Calu3 (cell line): ENCODE measurements around the gene KLF6. TPM values are rescaled to one million over a fixed set of nuclear protein-coding genes. Genes with fewer than 3 reads are reported as not detected.

Experiments used
- BruUV-seq: library from RNA; stranded (reverse); fragments of 400-500 nt; replicated peaks from 2 replicates; lab custom pipeline; 2021; lab: Mats Ljungman, UMichigan
- CTCF ChIA-PET: fragments of 300-600 bp; sonication (Branson Sonifier 250); formaldehyde crosslinking; loops from one replicate; lab custom pipeline; 2022; ENCODE audit warnings: antibody characterized with exemption; lab: Charles Lee
- DNase-seq: peaks from one replicate; pipeline ENCODE4 v3.0.0; 2022
- H3K27ac Mint-ChIP-seq: one replicate; pipeline ENCODE4 v1.8.0; 2022; ENCODE audit warnings: mixed read lengths; ENCODE audit not compliant: unreplicated experiment
- H3K27me3 Mint-ChIP-seq: one replicate; pipeline ENCODE4 v1.8.0; 2022; ENCODE audit warnings: mixed read lengths; ENCODE audit not compliant: unreplicated experiment
- H3K36me3 Mint-ChIP-seq: one replicate; pipeline ENCODE4 v1.8.0; 2022; ENCODE audit warnings: mild to moderate bottlenecking, moderate library complexity, mixed read lengths; ENCODE audit not compliant: insufficient read depth, unreplicated experiment
- H3K4me1 Mint-ChIP-seq: one replicate; pipeline ENCODE4 v1.8.0; 2022; ENCODE audit warnings: mild to moderate bottlenecking, low read depth, mixed read lengths; ENCODE audit not compliant: unreplicated experiment
- H3K4me3 Mint-ChIP-seq: one replicate; pipeline ENCODE4 v1.8.0; 2022; ENCODE audit warnings: mild to moderate bottlenecking, low read depth, moderate library complexity, mixed read lengths; ENCODE audit not compliant: unreplicated experiment
- H3K9me3 Mint-ChIP-seq: one replicate; pipeline ENCODE4 v1.8.0; 2022; ENCODE audit warnings: low read depth, mixed read lengths; ENCODE audit not compliant: unreplicated experiment
- intact Hi-C: fragments of 100-400 bp; cut with micrococcal nuclease; formaldehyde crosslinking; loops from one replicate; pipeline ENCODE4 v1.10.0; 2022; ENCODE audit not compliant: unreplicated experiment
- total RNA-seq: library from RNA; stranded (reverse); gene quantifications from 2 replicates; pipeline ENCODE4 v1.2.3, GENCODE V29; 2022
- TF ChIP-seq, protein P1 (sequence below): fragments of 200-600 bp; IDR thresholded peaks from one replicate; pipeline ENCODE4 v1.8.0; 2022; ENCODE audit warnings: antibody characterized with exemption; ENCODE audit not compliant: unreplicated experiment

The KLF6 gene
- total RNA-seq, 1 experiment from 2014 or later: 140 TPM

- CTCF ChIA-PET: interaction anchor here (0.5 kb wide), 1 partner anchor 578 kb away, joined by 3 read pairs; the partner anchor contains the start of gene PITRM1
- Mint-ChIP-seq H3K4me3 (no peak overlapping the region), H3K27me3 (no peaks in the 10 kb centered on the region), H3K36me3 (peaks cover 6% of the 10 kb centered on the region), H3K27ac (no peak overlapping the region), H3K4me1 (peaks cover 7% of the 10 kb centered on the region), H3K9me3 (no peaks in the 10 kb centered on the region)
- intact Hi-C loops: loop anchor here (10.0 kb wide), 2 partner anchors 65 to 115 kb away; no protein-coding TSS in a partner anchor
- no TSS peak for BruUV-seq
- TF ChIP-seq, protein P1, sequence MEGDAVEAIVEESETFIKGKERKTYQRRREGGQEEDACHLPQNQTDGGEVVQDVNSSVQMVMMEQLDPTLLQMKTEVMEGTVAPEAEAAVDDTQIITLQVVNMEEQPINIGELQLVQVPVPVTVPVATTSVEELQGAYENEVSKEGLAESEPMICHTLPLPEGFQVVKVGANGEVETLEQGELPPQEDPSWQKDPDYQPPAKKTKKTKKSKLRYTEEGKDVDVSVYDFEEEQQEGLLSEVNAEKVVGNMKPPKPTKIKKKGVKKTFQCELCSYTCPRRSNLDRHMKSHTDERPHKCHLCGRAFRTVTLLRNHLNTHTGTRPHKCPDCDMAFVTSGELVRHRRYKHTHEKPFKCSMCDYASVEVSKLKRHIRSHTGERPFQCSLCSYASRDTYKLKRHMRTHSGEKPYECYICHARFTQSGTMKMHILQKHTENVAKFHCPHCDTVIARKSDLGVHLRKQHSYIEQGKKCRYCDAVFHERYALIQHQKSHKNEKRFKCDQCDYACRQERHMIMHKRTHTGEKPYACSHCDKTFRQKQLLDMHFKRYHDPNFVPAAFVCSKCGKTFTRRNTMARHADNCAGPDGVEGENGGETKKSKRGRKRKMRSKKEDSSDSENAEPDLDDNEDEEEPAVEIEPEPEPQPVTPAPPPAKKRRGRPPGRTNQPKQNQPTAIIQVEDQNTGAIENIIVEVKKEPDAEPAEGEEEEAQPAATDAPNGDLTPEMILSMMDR: no peak
- no peak for DNase-seq
Observed at GRCh38 chr10:3750006-3750816, 34.8 kb downstream of the KLF6 start.

DNA sequence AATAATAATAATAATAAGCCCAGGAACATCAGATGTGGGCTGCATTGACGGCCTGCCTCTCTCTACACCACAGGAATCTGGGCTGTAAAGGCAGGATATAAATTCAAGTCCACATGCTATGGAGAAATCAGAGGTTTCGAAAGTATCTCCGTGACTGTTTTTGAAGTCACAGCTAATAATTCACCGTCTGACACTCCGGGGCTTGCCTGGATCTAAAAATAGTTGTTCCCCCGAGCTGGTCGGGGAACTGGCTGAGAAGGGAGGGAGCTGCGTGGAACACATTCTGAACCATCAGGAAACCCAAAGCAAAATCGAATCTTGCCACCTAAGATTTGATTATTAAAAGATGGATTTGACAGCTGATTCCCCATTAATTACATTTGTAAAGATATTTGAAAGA lies 35.4 kb downstream of the KLF6 start:
- intact Hi-C loops: no loop called here
- H3K27ac Mint-ChIP-seq: no peak overlapping the region
- CTCF ChIA-PET: no interaction called here
- H3K9me3 Mint-ChIP-seq: no peaks in the 10 kb centered on the region
- H3K4me1 Mint-ChIP-seq: peaks cover under 1% of the 10 kb centered on the region
- TF ChIP-seq, protein P1: no peak
- no peak for DNase-seq
- no peaks in the 10 kb centered on the region for H3K36me3 Mint-ChIP-seq
- no TSS peak for BruUV-seq
- H3K27me3 Mint-ChIP-seq: no peaks in the 10 kb centered on the region
- H3K4me3 Mint-ChIP-seq: no peak overlapping the region

DNA sequence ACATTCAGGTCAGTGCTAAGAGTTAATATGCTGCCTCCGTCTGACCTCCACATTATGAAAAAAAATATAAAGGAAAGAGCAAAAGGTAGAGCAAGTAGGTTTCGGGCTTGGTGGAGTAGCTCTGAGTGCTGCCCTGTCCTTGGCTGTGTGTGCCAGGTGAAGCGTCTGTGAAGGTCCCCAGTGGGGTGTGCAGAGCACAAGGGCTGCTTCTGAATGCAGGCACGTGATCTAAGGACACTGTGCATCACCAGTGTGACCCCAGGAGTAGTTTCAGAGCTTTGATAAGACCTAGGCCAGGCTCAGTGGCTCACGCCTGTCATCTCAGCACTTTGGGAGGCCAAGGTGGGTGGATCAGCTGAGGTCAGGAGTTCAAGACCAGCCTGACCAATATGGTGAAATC lies 36.0 kb downstream of the KLF6 start:
- Mint-ChIP-seq H3K27me3 (no peaks in the 10 kb centered on the region), H3K4me1 (no peaks in the 10 kb centered on the region), H3K9me3 (no peaks in the 10 kb centered on the region), H3K27ac (no peak overlapping the region), H3K4me3 (no peak overlapping the region), H3K36me3 (no peaks in the 10 kb centered on the region)
- no peak for DNase-seq
- CTCF ChIA-PET: no interaction called here
- TF ChIP-seq, protein P1: no peak
- intact Hi-C loops: no loop called here
- BruUV-seq: no TSS peak

DNA sequence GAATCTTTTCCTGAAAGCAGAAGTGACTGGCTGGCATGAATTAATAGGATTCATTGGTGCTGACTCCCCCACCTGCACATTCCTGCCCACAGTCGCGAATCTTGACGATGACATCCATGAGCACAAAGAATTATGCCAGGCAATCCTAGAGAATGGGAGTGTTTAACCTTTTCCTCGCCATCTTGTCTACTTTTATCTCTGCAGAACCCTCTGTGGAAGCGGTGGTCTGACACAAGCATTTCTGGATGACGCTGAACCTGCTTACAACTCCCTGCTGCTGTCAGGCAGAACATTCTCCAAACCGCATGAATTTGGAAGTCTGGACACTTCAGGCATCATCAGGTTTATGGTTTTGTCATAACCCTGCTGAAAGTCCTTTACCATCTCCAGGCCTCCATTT lies 36.5 kb downstream of the KLF6 start:
- Mint-ChIP-seq H3K27me3 (no peaks in the 10 kb centered on the region), H3K27ac (no peak overlapping the region), H3K9me3 (no peaks in the 10 kb centered on the region), H3K4me1 (no peaks in the 10 kb centered on the region), H3K36me3 (no peaks in the 10 kb centered on the region), H3K4me3 (no peak overlapping the region)
- TF ChIP-seq, protein P1: no peak
- DNase-seq: no peak
- intact Hi-C loops: no loop called here
- no TSS peak for BruUV-seq
- CTCF ChIA-PET: no interaction called here
